Erythroblast (primary cell): Measurements from ENCODE around the gene DAB2.

Experiments used
- GATA1 ChIP-seq: IDR thresholded peaks from 2 replicates; pipeline ENCODE4 v1.6.1; 2011; ENCODE audit warnings: low read depth, mild to moderate bottlenecking, control low read depth, low read length, moderate library complexity
- POLR2A ChIP-seq: IDR thresholded peaks from 2 replicates; pipeline ENCODE4 v1.6.1; 2011; ENCODE audit warnings: mild to moderate bottlenecking, low read length

- TF ChIP-seq POLR2A, result no peak
- no peak for TF ChIP-seq GATA1
Measured at GRCh38 chr5:39349484-39349883, 75.3 kb downstream of the DAB2 start.
